Activated gamma-delta T cell treated with Interleukin-2 at 50 U/mL for 16 hours (primary cell): ENCODE data around the gene GHRH.

Source experiments
- DNase-seq: peaks from one replicate; pipeline ENCODE4 v3.0.0-alpha.2; 2020

Gene GHRH

GRCh38 chr20:37260923-37261322 lies 691 bp downstream of the GHRH start:
- no peak for DNase-seq

- DNase-seq = no peak
These were observed 1.7 kb downstream of the GHRH start for GRCh38 chr20:37259865-37260264.

GRCh38 chr20:37259031-37259430 lies 2.6 kb downstream of the GHRH start:
- no peak for DNase-seq

- no peak for DNase-seq
These were observed 3.6 kb downstream of the GHRH start for GRCh38 chr20:37257988-37258387.

GRCh38 chr20:37257530-37257929 lies 4.1 kb downstream of the GHRH start:
- DNase-seq = no peak

GRCh38 chr20:37256286-37256685 lies 5.3 kb downstream of the GHRH start:
- no peak for DNase-seq

- DNase-seq = no peak
These were observed 7.3 kb downstream of the GHRH start for GRCh38 chr20:37254114-37254878.

GRCh38 chr20:37253087-37253486 lies 8.5 kb downstream of the GHRH start:
- no peak for DNase-seq

GRCh38 chr20:37251825-37252477 lies 9.7 kb downstream of the GHRH start:
- DNase-seq = no peak

GRCh38 chr20:37249304-37249703 lies 12.3 kb downstream of the GHRH start:
- DNase-seq = no peak

GRCh38 chr20:37247547-37247946 lies 14.1 kb downstream of the GHRH start:
- no peak for DNase-seq

- no peak for DNase-seq
These were observed 14.9 kb downstream of the GHRH start for GRCh38 chr20:37246736-37247135.

- DNase-seq = no peak
These were observed 16.1 kb downstream of the GHRH start for GRCh38 chr20:37245216-37246150.

GRCh38 chr20:37244572-37244957 lies 17.0 kb downstream of the GHRH start:
- no peak for DNase-seq

GRCh38 chr20:37243937-37244571 lies 17.6 kb downstream of the GHRH start:
- no peak for DNase-seq

- DNase-seq = no peak
These were observed 18.3 kb downstream of the GHRH start for GRCh38 chr20:37243076-37243936.

- no peak for DNase-seq
These were observed 19.1 kb downstream of the GHRH start for GRCh38 chr20:37242503-37242902.

GRCh38 chr20:37240337-37241067 lies 21.1 kb downstream of the GHRH start:
- no peak for DNase-seq

GRCh38 chr20:37238935-37239451 lies 22.6 kb downstream of the GHRH start:
- DNase-seq = no peak

- no peak for DNase-seq
These were observed 23.2 kb downstream of the GHRH start for GRCh38 chr20:37238426-37238825.

- DNase-seq = no peak
These were observed 24.0 kb downstream of the GHRH start for GRCh38 chr20:37237656-37238055.
